HG03442 (cell line): ENCODE data around the gene SLC39A11.
"Not testable (repeated sequence)": the region's sequence is repeated elsewhere in the genome, so short reads cannot be mapped to it uniquely, and the experiment has no call there.

Experiments
- ATAC-seq: cut with Tn5 transposase; IDR thresholded peaks from one replicate; pipeline ENCODE4 v1.9.1; 2021; ENCODE audit warnings: mild to moderate bottlenecking, moderate library complexity; ENCODE audit not compliant: unreplicated experiment

SLC39A11 gene

DNA sequence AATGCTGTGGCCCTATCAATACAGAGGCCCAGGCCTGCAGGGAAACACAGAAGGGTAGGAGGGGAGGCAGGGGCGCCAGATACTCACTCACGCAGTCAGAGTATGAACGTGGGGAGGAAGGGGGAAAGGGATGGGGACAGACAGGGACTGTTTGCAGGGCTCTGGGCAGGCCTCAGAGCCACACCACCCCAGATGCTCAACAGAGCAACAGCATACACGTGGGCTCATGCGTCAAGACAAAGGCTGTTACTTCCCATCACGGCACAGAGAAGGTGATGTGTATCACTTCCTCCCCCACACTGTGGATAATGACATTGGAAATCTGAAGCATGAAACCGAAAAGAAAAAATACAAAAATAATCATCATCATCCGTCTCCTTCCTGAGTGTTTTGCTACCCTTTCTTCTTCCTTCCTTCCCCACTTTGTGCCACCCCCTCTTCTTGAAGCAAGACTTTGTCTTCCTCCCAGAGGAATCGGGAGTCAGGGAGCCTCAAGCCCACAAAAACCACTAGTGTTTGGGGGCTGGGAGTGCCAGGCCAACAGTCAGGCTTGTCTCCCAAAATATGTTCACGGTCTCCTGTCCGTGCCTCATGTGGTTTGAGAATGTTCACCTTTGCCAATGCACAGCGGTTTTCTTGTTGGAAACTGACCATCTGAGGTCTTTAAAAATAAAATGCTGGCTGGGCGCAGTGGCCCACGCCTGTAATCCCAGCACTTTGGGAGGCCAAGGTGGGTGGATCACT lies 20.1 kb downstream of the SLC39A11 start:
- no peak for ATAC-seq

DNA sequence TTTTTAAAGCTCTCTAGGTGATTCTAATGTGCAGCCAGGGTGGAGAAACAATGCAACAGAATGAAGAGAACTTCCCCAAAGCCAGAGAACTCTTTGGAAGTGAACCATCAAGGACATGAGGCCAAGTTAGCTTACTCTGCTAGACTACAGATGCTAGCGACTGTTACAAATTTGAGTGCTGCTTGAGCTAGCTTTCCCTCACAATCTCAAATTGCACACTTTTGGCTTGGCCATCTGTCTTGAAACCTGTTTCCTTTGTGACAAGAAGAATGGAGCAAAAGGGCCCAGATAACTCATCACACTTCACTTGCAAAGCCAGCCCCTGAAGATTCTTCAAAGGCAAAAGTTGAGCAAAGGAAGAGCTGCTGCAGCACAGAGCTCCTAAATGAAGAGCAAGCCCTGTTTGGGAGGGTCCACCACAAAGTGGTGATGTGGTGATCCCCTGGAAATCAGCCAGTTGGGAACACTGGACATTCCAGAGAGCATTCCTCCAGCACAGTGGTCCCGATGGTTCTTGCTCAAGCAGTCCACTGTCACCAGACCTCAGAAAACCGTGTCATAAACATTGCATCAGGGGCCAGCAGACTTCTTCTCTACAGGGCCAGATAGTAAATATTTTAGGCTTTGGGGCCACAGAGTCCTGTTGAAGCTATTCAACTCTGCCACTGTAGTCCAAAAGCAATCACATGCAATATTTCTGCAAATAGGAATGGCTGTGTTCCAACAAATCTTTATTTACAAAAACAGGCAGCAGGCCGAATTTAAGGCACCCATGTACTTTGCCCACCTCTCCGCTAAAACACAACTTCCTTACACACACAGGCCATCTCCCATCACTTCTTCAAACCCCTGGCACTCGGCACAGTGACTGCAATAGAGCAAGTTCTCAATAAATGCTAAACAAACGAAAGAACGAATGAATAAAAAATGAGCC lies 21.2 kb downstream of the SLC39A11 start:
- no peak for ATAC-seq

DNA sequence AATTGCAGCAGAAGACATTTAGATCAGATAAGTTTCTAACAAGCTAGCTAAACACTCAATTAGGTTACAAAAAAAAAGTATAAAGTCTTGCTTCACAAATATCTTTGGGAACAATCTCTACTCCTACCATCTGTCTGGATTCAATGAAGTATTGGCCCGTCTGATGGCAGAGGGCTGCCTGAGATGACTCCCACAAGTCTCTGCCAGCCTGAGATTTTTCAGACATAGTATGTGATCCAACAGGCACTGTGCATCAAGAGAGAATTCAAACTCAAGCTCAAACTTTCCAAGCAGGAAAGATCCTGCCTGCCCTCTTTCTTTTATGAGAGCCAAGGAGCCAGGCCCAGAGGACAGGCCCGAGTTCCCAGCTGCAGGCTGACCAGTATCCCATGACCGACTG lies 22.6 kb downstream of the SLC39A11 start:
- no peak for ATAC-seq

DNA sequence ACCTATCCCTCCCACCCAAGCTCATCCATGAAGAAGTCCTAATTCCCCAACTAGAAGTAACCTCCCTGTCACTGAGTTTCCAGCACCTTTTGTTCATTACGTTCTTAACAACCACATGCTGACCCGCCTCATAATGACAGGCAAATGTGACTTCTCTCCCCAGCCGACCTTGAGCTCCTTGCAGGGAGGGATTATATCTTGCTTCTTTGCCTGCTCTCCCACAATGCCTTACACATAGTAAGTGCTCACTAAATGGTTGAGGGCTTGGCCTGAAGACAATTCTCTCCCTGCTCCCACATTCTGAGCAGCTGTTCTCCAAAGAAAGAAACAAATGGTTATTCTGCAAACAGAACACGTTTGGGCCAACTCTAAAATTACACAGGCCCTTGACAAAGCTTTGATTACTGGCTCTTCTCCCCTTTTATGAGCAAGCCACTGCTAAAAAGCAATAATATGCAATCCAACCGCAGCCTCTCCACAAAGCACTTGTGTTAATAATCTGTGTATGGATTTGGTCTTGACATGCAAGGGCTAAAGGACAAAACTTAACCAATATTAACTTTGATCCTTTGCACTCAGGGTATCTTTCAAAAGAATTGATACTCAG lies 23.2 kb downstream of the SLC39A11 start:
- ATAC-seq = no peak

DNA sequence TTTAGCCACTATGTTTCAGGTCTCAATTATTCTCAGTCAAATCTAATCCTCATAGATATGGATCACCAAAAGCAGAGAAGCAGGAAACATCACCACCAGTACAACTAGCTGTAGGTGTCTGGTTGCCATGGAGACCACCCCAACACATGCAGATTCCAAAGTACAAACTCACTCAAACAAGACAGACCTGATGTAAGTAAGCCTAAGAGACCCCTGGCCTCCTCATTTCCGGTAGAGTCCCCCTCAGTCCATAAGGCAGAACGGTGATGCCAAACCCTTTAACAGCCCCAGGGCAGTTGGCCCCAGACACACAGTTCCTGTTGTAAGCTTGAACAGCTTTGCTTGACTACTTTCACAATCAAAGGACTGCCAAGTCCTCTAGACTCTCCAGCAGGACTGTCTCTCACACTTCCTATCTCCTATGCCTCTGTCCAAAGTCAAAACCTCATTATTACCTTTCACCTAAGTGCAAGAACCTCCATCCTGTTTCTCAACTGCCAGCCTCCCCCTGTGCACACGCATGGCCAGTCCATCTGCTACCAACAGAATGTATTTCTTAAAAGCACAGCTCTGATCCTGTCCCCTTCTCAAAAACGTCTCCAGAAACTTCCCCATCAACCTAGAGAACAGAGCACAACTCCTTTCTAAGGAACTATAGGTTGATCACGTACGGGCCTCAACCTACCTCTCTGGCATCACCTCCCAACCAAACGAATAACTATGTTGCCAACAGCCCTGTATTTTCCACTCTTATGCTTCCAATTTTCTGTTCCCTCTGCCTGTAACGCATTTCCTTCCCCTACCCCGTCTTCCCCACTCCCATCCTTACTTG lies 23.9 kb downstream of the SLC39A11 start:
- ATAC-seq = no peak

DNA sequence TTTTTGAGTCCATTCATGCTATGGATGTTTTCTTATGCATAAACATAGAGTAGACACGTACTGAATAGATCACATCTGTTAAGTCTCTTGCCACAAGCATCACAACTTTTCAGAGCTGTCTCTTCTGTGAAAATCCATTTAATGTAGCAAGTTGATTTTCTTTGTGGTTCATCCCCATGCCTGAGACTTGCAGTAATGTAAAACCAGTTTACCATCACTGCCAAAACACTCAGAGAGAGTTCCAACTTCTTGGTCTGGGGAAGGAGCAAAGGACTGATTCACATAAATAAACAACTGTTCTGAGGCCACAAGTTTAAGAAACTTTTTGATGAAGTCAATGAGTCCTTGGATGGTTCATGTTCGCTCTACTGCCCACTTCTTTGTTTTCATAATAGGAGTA lies 24.8 kb downstream of the SLC39A11 start:
- ATAC-seq = not testable (repeated sequence)

DNA sequence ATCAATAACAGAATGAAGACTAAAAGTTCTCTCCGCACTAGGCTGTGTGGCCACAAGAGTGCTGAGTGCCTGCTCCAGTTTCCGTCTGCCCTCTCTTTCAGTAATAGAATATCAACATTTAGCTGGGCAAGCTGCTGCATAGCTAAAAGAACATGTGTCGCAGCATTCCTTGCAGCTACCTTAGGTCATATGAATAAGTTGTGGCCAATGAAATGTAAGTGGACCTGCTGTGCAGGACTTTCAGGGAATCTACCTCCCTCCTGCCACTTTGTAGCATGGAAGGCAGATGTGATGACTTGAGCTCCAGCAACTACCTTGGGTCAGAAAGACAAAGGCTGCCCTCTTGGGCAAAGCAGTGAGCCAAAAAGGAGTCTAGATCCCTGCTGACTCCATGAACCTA lies 25.4 kb downstream of the SLC39A11 start:
- ATAC-seq = no peak

DNA sequence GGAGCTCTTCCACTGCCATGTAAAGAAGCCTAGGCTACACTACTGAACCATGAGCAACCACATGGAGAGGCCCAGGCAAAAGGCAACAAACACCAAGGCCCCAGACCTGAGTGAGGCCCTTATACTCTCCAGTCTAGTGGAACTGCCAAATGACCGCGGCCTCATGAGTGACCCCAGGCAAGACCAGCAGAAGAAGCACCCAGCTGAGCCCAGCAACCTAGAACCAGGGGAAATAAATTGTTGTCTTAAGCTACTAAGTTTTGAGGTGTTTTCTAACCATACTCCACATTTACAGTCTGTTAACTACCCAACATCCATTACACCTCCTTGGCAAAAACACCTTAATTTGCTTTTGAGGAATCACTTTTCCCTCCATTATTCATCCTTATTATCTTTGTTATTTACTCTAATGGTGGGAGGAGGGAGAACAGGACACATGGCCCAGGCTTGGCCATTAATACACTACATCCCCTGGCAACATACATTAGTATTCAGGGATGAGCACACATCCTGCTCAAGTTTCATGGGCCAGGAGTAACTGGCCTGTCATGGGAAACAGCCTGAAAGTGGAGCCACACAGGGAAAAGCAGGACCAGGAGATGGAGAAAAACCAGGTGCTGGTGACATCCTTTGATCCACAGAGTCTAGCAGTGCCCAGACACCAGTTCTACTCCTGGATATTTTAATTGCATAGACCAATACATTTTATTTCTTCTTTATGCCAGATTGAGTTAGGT lies 26.2 kb downstream of the SLC39A11 start:
- ATAC-seq = no peak

DNA sequence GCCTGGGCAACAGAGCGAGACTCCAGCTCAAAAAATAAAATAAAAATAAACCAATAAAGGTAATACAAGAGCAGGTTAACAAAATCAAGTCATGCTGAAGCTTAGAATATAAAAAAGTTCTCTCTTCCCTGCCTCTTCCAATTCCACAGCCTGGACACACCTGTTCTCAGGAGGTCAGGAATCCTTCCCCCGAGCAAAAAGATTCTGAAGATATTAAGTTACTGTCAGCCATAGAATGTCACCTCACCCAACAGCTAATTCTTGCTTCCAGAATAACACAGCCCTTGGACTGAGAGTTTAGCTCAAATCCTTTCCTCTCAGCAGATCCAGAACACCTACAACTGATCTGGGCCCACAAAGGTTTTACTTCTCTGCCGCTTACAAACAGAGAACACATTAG lies 27.1 kb downstream of the SLC39A11 start:
- no peak for ATAC-seq

DNA sequence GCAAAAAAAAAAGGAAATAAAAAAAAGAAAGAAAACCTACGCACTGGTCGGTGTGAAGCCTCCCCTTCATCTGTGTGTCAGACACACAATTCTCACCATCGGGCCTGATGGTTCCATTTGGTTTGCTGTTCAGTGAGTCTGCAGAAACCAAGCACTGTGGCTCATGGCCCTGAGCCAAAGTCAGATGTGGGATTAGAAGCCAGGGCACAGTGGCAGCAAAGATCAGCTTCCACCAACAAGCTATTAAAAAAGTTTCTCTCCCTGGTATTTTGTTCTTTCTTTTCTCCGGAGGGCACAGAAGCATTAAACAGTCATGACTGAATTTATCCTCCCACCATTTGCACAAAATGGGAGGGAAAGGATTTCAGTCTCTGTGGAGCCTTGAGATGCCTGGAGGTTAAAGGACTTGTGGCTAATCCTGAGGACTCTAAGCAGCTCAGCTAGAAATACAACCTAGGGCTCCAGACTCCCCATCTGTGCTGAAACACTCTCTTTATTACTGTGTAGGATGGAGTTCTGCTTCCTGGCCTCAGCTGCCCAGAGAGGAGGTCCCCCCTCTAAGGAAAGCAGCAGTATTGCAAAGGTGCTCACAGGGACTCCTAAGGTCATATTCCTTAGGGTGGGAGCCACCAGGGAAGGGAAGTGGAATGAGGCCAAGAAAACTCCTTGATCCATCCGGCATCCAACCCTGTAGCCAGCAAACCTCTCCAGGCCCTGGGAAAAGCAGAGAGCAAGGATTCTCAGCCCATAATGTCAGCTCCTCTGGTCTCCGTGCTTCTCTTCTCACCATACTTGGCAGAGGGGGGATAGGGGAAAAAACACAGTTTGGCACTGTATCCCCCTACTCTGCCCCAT lies 28.2 kb downstream of the SLC39A11 start:
- no peak for ATAC-seq

DNA sequence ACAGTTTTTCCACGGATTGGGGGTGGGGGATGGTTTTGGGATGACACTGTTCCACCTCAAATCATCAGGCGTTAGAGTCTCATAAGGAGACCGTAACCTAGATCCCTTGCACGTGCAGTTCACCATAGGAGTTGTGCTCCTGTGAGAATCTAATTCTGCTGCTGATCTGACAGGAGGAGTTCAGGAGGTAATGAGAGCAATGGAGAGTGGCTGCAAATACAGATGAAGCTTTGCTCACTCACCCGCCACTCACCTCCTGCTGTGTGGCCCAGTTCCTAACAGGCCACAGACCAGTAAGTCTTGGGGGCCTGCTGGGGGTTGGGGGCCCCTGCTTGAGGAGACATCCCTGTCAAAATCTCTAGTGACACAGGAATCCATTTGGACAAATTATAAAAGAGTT lies 29.8 kb downstream of the SLC39A11 start:
- ATAC-seq = no peak

DNA sequence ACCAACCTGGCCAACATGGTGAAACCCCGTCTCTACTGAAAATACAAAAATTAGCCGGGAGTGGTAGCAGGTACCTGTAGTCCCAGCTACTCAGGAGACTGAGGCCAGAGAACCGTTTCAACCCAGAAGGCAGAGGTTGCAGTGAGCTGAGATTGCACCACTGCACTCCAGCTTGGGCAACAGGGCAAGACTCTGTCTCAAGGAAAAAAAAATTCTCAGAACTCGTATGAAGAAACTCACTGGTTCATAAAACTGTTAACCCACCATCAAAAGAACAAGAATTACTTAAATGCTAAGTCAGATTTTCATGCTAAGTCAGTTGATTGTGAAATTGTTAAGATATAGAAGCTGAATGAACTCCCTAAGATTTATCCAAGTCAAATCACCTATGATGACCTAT lies 31.3 kb downstream of the SLC39A11 start:
- ATAC-seq = no peak

DNA sequence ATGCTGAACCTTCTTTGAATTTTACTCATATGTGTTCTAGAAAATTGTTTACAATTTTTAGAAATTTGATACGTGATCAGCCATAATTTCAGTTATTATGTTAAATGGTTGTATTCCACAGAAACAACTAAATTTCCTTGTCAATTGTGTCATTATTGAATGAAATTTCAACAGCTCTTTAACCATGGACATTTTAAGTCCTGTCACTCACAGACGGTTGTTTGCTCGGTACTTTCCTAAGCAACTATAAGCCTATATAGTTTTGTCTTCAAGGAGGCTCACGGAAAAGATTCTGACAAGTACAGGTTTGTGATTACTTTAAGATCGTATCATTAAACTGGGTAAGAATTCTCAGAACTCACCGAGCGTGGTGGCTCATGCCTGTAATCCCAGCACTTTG lies 31.8 kb downstream of the SLC39A11 start:
- ATAC-seq = no peak

DNA sequence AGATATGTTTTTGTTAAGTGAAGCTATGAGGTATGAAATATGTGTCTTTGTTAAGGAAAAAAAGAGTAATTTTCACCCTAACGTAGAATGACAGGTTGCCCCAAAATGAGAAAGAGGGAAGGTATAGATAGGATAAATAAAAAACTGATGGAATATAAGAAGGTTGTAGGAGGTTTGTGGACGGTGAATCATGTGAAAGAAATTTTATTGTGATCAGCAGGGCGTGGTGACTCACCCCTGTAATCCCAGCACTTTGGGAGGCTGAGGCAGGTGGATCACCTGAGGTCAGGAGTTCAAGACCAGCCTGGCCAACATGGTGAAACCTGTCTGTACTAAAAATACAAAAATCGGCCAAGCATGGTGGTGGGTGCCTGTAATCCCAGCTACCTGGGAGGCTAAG lies 32.8 kb downstream of the SLC39A11 start:
- not testable (repeated sequence) for ATAC-seq

DNA sequence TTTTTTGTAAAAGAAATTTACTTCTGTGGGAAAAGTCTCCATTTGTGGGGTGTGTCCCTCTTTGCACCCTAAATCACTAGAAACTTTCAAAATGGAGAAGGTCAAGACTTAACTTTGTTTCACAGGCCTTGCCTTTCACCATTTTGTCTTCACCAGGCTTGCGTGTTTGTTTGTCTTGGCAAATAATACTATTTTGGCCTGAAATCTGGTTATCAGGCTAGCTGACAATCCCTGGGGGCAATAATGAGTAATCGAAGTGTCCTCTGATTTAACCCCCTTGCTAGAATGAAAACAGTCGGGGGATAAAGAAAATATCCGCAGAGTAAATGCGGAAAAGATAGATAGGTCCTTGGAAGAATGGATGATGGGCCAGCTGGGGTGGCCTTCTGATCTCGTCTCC lies 34.5 kb downstream of the SLC39A11 start:
- ATAC-seq = no peak

DNA sequence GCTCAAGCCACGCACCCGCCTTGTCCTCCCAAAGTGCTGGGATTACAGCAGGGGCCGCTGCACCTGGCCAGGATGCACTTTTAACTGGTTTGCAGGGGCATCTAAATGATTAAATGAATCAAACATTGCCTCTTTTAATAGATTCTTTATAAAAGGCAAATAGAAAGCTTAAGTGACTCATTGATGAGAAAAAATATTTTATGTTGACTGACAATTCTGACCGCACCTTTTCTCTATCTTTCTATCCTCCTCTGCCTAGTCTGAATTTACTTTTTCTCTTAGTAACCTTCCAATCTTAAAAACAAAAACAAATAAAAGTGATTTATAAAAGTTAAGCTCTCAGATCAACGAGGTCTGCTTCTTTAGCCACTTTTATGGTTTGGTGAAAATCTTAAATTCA lies 35.3 kb downstream of the SLC39A11 start:
- no peak for ATAC-seq

DNA sequence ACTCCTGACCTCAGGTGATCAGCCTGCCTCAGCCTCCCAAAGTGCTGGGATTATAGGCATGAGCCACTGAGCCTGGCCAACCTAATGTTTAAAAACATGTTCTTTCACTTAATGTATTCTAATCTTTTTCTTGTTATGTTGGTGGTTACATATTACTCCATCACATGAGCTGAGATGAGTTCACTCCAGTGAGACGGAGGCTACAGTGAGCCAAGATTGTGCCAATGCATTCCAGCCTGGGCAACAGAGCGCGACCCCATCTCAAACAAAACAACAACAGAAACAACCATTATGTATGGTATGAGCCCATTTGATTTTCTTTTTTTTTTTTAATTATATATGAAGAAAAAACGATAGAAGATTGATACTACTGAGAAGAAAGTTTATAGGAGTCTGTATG lies 39.6 kb downstream of the SLC39A11 start:
- no peak for ATAC-seq

DNA sequence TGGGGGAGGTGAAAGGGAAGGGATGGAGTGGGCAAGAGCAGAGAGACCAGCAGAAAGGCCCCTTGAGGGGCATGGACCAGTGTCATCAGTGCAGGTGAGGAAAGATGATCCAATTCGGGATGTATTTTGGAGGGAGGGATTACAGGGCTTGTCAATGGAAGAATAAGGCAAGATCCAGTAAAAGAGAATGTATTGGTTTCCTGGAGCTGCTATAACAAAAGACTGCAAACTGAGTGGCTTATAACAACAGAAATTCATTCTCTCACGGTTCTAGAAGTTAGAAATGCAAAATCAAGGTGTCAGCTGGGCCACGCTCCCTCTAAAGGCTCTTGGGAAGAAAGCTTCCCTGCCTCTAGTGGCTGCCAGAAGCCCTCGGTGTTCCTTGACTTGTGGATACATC lies 41.7 kb downstream of the SLC39A11 start:
- no peak for ATAC-seq

DNA sequence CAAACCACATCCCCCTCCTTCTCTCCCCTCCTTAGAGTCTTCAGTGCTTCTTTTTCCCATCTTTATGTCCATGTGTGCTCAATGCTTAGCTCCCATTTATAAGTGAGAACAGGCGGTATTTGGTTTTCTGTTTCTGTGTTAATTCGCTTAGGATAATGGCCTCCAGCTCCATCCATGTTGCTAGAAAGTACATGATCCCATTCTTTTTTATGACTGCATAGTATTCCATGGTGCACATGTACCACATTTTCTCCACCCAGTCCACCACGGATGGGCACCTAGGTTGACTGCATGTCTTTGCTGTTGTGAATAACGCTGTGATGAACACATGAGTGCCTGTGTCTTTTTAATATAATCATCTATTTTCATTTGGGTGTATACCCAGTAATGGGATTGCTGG lies 44.3 kb downstream of the SLC39A11 start:
- ATAC-seq = no peak
